H9 (cell line): ENCODE measurements around the gene NELFCD. TPM values are rescaled to one million over a fixed set of nuclear protein-coding genes. Genes with fewer than 3 reads are reported as not detected.

Experiments
- DNase-seq: peaks from one replicate; pipeline ENCODE4 v3.0.0-alpha.2; 2017
- H2AFZ ChIP-seq: one replicate; pipeline ENCODE4 v1.6.1; 2013; ENCODE audit warnings: mild to moderate bottlenecking, low read length, control low read depth, moderate library complexity
- H2AK5ac ChIP-seq: 2 replicates; pipeline ENCODE4 v1.6.1; 2013; ENCODE audit warnings: low read length, control low read depth, mixed read lengths; ENCODE audit not compliant: insufficient read length
- H2BK120ac ChIP-seq: one replicate; pipeline ENCODE4 v1.6.1; 2013; ENCODE audit warnings: low read depth, mild to moderate bottlenecking, low read length, control low read depth, inconsistent platforms; ENCODE audit not compliant: poor library complexity, severe bottlenecking
- H2BK12ac ChIP-seq: 2 replicates; pipeline ENCODE4 v1.6.1; 2013; ENCODE audit warnings: low read length, control low read depth, mixed read lengths, low read depth; ENCODE audit not compliant: insufficient read length
- H2BK15ac ChIP-seq: 2 replicates; pipeline ENCODE4 v1.6.1; 2013; ENCODE audit warnings: low read depth, low read length, control low read depth
- H2BK20ac ChIP-seq: one replicate; pipeline ENCODE4 v1.6.1; 2013; ENCODE audit warnings: low read depth, mild to moderate bottlenecking, low read length, control low read depth, inconsistent platforms; ENCODE audit not compliant: poor library complexity, severe bottlenecking
- H2BK5ac ChIP-seq: 2 replicates; pipeline ENCODE4 v1.6.1; 2013; ENCODE audit warnings: low read length, control low read depth, mixed read lengths; ENCODE audit not compliant: insufficient read length
- H3K14ac ChIP-seq: 2 replicates; pipeline ENCODE4 v1.6.1; 2013; ENCODE audit warnings: low read length, control low read depth; ENCODE audit not compliant: insufficient read depth
- H3K18ac ChIP-seq: 2 replicates; pipeline ENCODE4 v1.6.1; 2013; ENCODE audit warnings: low read depth, mild to moderate bottlenecking, mixed read lengths, low read length, control low read depth; ENCODE audit not compliant: insufficient read length
- H3K23ac ChIP-seq: 2 replicates; pipeline ENCODE4 v1.6.1; 2013; ENCODE audit warnings: low read length, control low read depth, mixed read lengths, low read depth; ENCODE audit not compliant: insufficient read length
- H3K23me2 ChIP-seq: 2 replicates; pipeline ENCODE4 v1.6.1; 2013; ENCODE audit warnings: low read depth, mild to moderate bottlenecking, mixed read lengths, low read length, control low read depth; ENCODE audit not compliant: insufficient read length, poor library complexity, severe bottlenecking
- H3K27ac ChIP-seq: 2 replicates; pipeline ENCODE4 v1.5.1; 2013; ENCODE audit warnings: low read length, control low read depth, mixed read lengths, low read depth; ENCODE audit not compliant: insufficient read length
- H3K27me3 ChIP-seq: 2 replicates; pipeline ENCODE4 v1.6.1; 2013; ENCODE audit warnings: low read length, control low read depth, inconsistent platforms; ENCODE audit not compliant: insufficient read depth
- H3K4ac ChIP-seq: 2 replicates; pipeline ENCODE4 v1.6.1; 2013; ENCODE audit warnings: low read depth, mild to moderate bottlenecking, control low read depth, inconsistent platforms, low read length, moderate library complexity
- H3K4me1 ChIP-seq: 2 replicates; pipeline ENCODE4 v1.6.1; 2013; ENCODE audit warnings: low read length, control low read depth, inconsistent platforms; ENCODE audit not compliant: insufficient read depth
- H3K4me2 ChIP-seq: 2 replicates; pipeline ENCODE4 v1.6.1; 2013; ENCODE audit warnings: low read length, control low read depth, mixed read lengths; ENCODE audit not compliant: insufficient read length, insufficient read depth
- H3K56ac ChIP-seq: 2 replicates; pipeline ENCODE4 v1.6.1; 2013; ENCODE audit warnings: low read depth, mild to moderate bottlenecking, mixed read lengths, low read length, control low read depth; ENCODE audit not compliant: insufficient read length
- H3K79me1 ChIP-seq: 2 replicates; pipeline ENCODE4 v1.6.1; 2013; ENCODE audit warnings: low read depth, mild to moderate bottlenecking, moderate library complexity, low read length, control low read depth, inconsistent platforms; ENCODE audit not compliant: insufficient read depth, poor library complexity, severe bottlenecking
- H3K79me2 ChIP-seq: 2 replicates; pipeline ENCODE4 v1.6.1; 2013; ENCODE audit warnings: low read length, control low read depth, inconsistent platforms; ENCODE audit not compliant: insufficient read depth
- H3K9ac ChIP-seq: 2 replicates; pipeline ENCODE4 v1.6.1; 2013; ENCODE audit warnings: low read length, control low read depth, mixed read lengths; ENCODE audit not compliant: insufficient read length; ENCODE audit errors: extremely low read depth
- H3K9me3 ChIP-seq: one replicate; pipeline ENCODE4 v1.6.1; 2013; ENCODE audit warnings: low read depth, low read length, inconsistent platforms; ENCODE audit not compliant: control insufficient read depth
- H3T11ph ChIP-seq: one replicate; pipeline ENCODE4 v1.6.1; 2013; ENCODE audit warnings: mild to moderate bottlenecking, low read length, control low read depth, inconsistent platforms
- H4K20me1 ChIP-seq: one replicate; pipeline ENCODE4 v1.6.1; 2013; ENCODE audit not compliant: control insufficient read depth, insufficient read length, insufficient read depth
- H4K5ac ChIP-seq: 2 replicates; pipeline ENCODE4 v1.6.1; 2013; ENCODE audit warnings: low read depth, mild to moderate bottlenecking, mixed read lengths, low read length, control low read depth; ENCODE audit not compliant: insufficient read length
- H4K8ac ChIP-seq: replicated peaks from 2 replicates; pipeline ENCODE4 v1.6.1; 2013; ENCODE audit warnings: low read length, control low read depth, mixed read lengths, low read depth; ENCODE audit not compliant: insufficient read length
- H4K91ac ChIP-seq: 2 replicates; pipeline ENCODE4 v1.6.1; 2013; ENCODE audit warnings: low read depth, mild to moderate bottlenecking, moderate library complexity, mixed read lengths, low read length, control low read depth; ENCODE audit not compliant: insufficient read length
- H3K27ac Mint-ChIP-seq, 3 experiments: 2 replicates in 2 of 3; 3 replicates in 1 of 3; pipeline ENCODE4 v1.8.0; 2020 to 2021; ENCODE audit warnings: mixed read lengths in 3 of 3, mild to moderate bottlenecking in 1 of 3, moderate library complexity in 1 of 3
- H3K27me3 Mint-ChIP-seq: 2 replicates; pipeline ENCODE4 v1.8.0; 2021; ENCODE audit warnings: low read depth, mild to moderate bottlenecking, moderate library complexity, mixed read lengths
- H3K36me3 Mint-ChIP-seq, 3 experiments: 2 replicates in 2 of 3; 3 replicates in 1 of 3; pipeline ENCODE4 v1.8.0; 2020 to 2021; ENCODE audit warnings: low read depth in 3 of 3, mixed read lengths in 3 of 3; ENCODE audit not compliant: insufficient read depth in 1 of 3
- H3K4me1 Mint-ChIP-seq, 2 experiments: 2 replicates each; pipeline ENCODE4 v1.8.0; 2020; ENCODE audit warnings: mixed read lengths in 2 of 2
- H3K4me3 Mint-ChIP-seq, 2 experiments: 2 replicates in 1 of 2; 3 replicates in 1 of 2; pipeline ENCODE4 v1.8.0; 2020 to 2021; ENCODE audit warnings: mild to moderate bottlenecking in 2 of 2, mixed read lengths in 2 of 2, moderate library complexity in 1 of 2
- H3K9me3 Mint-ChIP-seq, 2 experiments: 2 replicates in 1 of 2; 3 replicates in 1 of 2; pipeline ENCODE4 v1.8.0; 2020; ENCODE audit warnings: mild to moderate bottlenecking in 2 of 2, mixed read lengths in 2 of 2, moderate library complexity in 1 of 2
- WGBS: extraction: QIAGEN DNeasy Blood & Tissue Kit; methylation state at CpG from one replicate; pipeline ENCODE4 v1.1.7; 2013; ENCODE audit warnings: missing lambda C conversion rate, low lambda C conversion rate, mixed read lengths; ENCODE audit not compliant: insufficient read length; ENCODE audit errors: extremely low coverage; 5-methylcytosine and 5-hydroxymethylcytosine counted together
- total RNA-seq: library from RNA; stranded (reverse); gene quantifications from 2 replicates; pipeline ENCODE4 v1.2.1, GENCODE V29; 2021
- TF ChIP-seq, protein P1 (sequence below): fragments of 200-600 bp; sonication (generic); conservative IDR thresholded peaks from 3 replicates; pipeline ENCODE4 v1.8.0; 2021; ENCODE audit warnings: antibody characterized with exemption, mild to moderate bottlenecking

The NELFCD gene
- total RNA-seq, 1 experiment from 2014 or later = 57.8 TPM

DNA sequence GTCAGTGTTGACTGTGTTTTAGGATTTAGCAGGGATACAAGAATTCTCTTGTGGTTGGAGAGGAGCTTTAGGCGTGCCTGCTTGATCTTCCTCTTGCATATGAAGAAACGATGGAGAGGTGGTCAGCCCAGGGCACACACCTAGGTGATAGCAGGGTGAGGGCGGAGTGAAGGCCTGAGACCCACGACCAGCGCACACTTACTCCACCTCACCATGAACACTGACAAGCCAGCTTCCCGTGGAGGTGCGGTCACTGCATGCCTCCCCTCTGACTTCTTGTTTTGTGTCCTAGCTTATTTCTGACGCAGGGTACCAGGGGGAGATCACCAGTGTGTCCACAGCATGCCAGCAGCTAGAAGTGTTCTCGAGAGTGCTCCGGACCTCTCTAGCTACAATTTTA, 8.1 kb downstream of the NELFCD start:
- Histone ChIP-seq H2BK5ac (no peak overlapping the region), H3T11ph (no peak overlapping the region), H2AFZ (no peak overlapping the region), H2BK12ac (no peak overlapping the region), H2BK120ac (no peak overlapping the region), H3K27ac (no peak overlapping the region), H3K14ac (no peak overlapping the region), H2AK5ac (no peak overlapping the region), H4K91ac (no peak overlapping the region), H3K56ac (no peak overlapping the region), H3K9ac (no peak overlapping the region), H3K79me1 (peaks cover 4% of the 10 kb centered on the region), H3K18ac (no peak overlapping the region), H3K9me3 (no peaks in the 10 kb centered on the region), H3K23ac (no peak overlapping the region), H3K23me2 (no peaks in the 10 kb centered on the region), H4K8ac (no peak overlapping the region), H2BK20ac (no peak overlapping the region), H3K4me2 (no peak overlapping the region), H4K5ac (no peak overlapping the region), H4K20me1 (no peaks in the 10 kb centered on the region), H3K4ac (no peak overlapping the region), H2BK15ac (no peak overlapping the region), H3K4me1 (no peaks in the 10 kb centered on the region; the same call in 1 of the 2 replicates), H3K27me3 (no peaks in the 10 kb centered on the region), H3K79me2 (no peaks in the 10 kb centered on the region)
- peaks cover 4% of the 10 kb centered on the region in 2 experiments for H3K4me1 Mint-ChIP-seq
- no peak overlapping the region for H3K27ac Mint-ChIP-seq
- H3K36me3 Mint-ChIP-seq = peaks cover 44 to 83% (median 79%) of the 10 kb centered on the region in 3 experiments
- H3K9me3 Mint-ChIP-seq = no peaks in the 10 kb centered on the region
- no peak for DNase-seq
- no peaks in the 10 kb centered on the region for H3K27me3 Mint-ChIP-seq
- TF ChIP-seq, protein P1, sequence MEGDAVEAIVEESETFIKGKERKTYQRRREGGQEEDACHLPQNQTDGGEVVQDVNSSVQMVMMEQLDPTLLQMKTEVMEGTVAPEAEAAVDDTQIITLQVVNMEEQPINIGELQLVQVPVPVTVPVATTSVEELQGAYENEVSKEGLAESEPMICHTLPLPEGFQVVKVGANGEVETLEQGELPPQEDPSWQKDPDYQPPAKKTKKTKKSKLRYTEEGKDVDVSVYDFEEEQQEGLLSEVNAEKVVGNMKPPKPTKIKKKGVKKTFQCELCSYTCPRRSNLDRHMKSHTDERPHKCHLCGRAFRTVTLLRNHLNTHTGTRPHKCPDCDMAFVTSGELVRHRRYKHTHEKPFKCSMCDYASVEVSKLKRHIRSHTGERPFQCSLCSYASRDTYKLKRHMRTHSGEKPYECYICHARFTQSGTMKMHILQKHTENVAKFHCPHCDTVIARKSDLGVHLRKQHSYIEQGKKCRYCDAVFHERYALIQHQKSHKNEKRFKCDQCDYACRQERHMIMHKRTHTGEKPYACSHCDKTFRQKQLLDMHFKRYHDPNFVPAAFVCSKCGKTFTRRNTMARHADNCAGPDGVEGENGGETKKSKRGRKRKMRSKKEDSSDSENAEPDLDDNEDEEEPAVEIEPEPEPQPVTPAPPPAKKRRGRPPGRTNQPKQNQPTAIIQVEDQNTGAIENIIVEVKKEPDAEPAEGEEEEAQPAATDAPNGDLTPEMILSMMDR = no peak
- no peak overlapping the region; a peak in 1 of 5 replicates for H3K4me3 Mint-ChIP-seq
- no CpG with 5 or more reads among the region's 10 CpGs for WGBS
